ENCODE measurements around the gene CNTLN. TPM values are rescaled to one million over a fixed set of nuclear protein-coding genes. Genes with fewer than 3 reads are reported as not detected.

CNTLN gene
- total RNA-seq, 4 donors from 2014 or later = 1.6 to 7.0 (median 2.4) TPM

- Histone ChIP-seq H3K4me1 (no peaks in the 10 kb centered on the region), H3K27ac (no peak overlapping the region), H3K4me3 (no peak overlapping the region), H3K36me3 (no peaks in the 10 kb centered on the region), H3K27me3 (no peaks in the 10 kb centered on the region), H3K9me3 (no peaks in the 10 kb centered on the region)
- WGBS, 2 donors (ENCODE audit: low coverage in 1 of 2) = 69 to 81% methylated on average over 5 of the region's 5 CpGs
- in situ Hi-C loops (cut with MboI; ENCODE audit: low pct_ligation_motif_present in 1 of 4, low pct_unique_long_range_greater_than_20kb in 1 of 4, low sequenced_read_pairs in 3 of 4) (loop anchor here (25.0 kb wide), 3 partner anchors 358 to 1633 kb away; no protein-coding TSS in a partner anchor), intact Hi-C loops (cut with DNase I; ENCODE audit: low total_unique reads) (no loop called here)
- TF ChIP-seq POLR2A (IDR thresholded peaks at IDR 0.05) (no peak), CTCF (IDR thresholded peaks at IDR 0.05) (no peak), POLR2AphosphoS5 (IDR thresholded peaks at IDR 0.05) (no peak), EP300 (IDR thresholded peaks at IDR 0.05; ENCODE audit: low read depth) (no peak)
- no peak for DNase-seq
Observed at GRCh38 chr9:17470036-17470813, 335.4 kb downstream of the CNTLN start.

GRCh38 chr9:17472126-17472525, 337.3 kb downstream of the CNTLN start:
- Histone ChIP-seq H3K4me3 (no peak overlapping the region), H3K27me3 (no peaks in the 10 kb centered on the region), H3K27ac (no peak overlapping the region), H3K9me3 (no peaks in the 10 kb centered on the region), H3K36me3 (no peaks in the 10 kb centered on the region), H3K4me1 (no peaks in the 10 kb centered on the region)
- in situ Hi-C loops (cut with MboI; ENCODE audit: low pct_ligation_motif_present in 1 of 4, low pct_unique_long_range_greater_than_20kb in 1 of 4, low sequenced_read_pairs in 3 of 4) (loop anchor here (25.0 kb wide), 3 partner anchors 360 to 1635 kb away; no protein-coding TSS in a partner anchor), intact Hi-C loops (cut with DNase I; ENCODE audit: low total_unique reads) (no loop called here)
- no peak for DNase-seq
- WGBS, 2 donors (ENCODE audit: low coverage in 1 of 2) = 91% methylated on average over 2 of the region's 2 CpGs
- TF ChIP-seq POLR2A (IDR thresholded peaks at IDR 0.05) = no peak
- no peak for TF ChIP-seq EP300 (IDR thresholded peaks at IDR 0.05; ENCODE audit: low read depth)
- no peak for TF ChIP-seq POLR2AphosphoS5 (IDR thresholded peaks at IDR 0.05)
- TF ChIP-seq CTCF (IDR thresholded peaks at IDR 0.05) = no peak

DNA sequence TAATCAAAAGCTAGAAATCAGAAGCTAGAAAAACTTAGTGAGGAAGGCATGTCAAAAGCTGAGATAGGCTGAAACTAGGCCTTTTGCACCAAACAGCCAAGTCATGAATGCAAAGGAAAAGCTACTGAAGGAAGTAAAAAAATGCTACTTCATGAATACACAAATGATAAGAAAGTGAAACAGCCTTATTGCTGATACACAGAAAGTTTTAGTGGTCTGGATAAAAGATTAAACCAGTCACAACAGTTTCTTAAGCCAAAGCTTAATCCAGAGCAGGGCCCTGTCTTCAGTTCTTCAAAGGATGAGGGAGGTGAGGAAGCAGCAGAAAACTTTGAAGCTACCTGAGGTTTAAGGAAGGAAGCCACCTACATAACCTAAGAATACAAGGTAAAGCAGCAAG, 341.6 kb downstream of the CNTLN start:
- H3K27ac ChIP-seq = no peak overlapping the region
- DNase-seq = no peak
- H3K4me3 ChIP-seq = no peak overlapping the region
- intact Hi-C loops (cut with DNase I; ENCODE audit: low total_unique reads) (no loop called here), in situ Hi-C loops (cut with MboI; ENCODE audit: low pct_ligation_motif_present in 1 of 4, low pct_unique_long_range_greater_than_20kb in 1 of 4, low sequenced_read_pairs in 3 of 4) (no loop called here)
- TF ChIP-seq POLR2A (IDR thresholded peaks at IDR 0.05) = no peak
- no peak for TF ChIP-seq EP300 (IDR thresholded peaks at IDR 0.05; ENCODE audit: low read depth)
- no peak for TF ChIP-seq POLR2AphosphoS5 (IDR thresholded peaks at IDR 0.05)
- TF ChIP-seq CTCF (IDR thresholded peaks at IDR 0.05) = no peak
- no peaks in the 10 kb centered on the region for H3K36me3 ChIP-seq
- H3K4me1 ChIP-seq = no peaks in the 10 kb centered on the region
- H3K9me3 ChIP-seq = no peaks in the 10 kb centered on the region
- no peaks in the 10 kb centered on the region for H3K27me3 ChIP-seq

GRCh38 chr9:17477816-17478215, 343.0 kb downstream of the CNTLN start:
- no peaks in the 10 kb centered on the region for H3K36me3 ChIP-seq
- no peaks in the 10 kb centered on the region for H3K9me3 ChIP-seq
- no peak overlapping the region for H3K27ac ChIP-seq
- intact Hi-C loops (cut with DNase I; ENCODE audit: low total_unique reads) = no loop called here
- H3K4me1 ChIP-seq = no peaks in the 10 kb centered on the region
- H3K4me3 ChIP-seq = no peak overlapping the region
- no peak for DNase-seq
- in situ Hi-C loops (cut with MboI; ENCODE audit: low pct_ligation_motif_present in 1 of 4, low pct_unique_long_range_greater_than_20kb in 1 of 4, low sequenced_read_pairs in 3 of 4) = no loop called here
- H3K27me3 ChIP-seq = no peaks in the 10 kb centered on the region
- no peak for TF ChIP-seq POLR2A (IDR thresholded peaks at IDR 0.05)
- TF ChIP-seq POLR2AphosphoS5 (IDR thresholded peaks at IDR 0.05) = no peak
- no peak for TF ChIP-seq CTCF (IDR thresholded peaks at IDR 0.05)
- TF ChIP-seq EP300 (IDR thresholded peaks at IDR 0.05; ENCODE audit: low read depth) = no peak

All from transverse colon (tissue), 4 donors.